ENCODE measurements around the gene IFT27. TPM values are rescaled to one million over a fixed set of nuclear protein-coding genes. Genes with fewer than 3 reads are reported as not detected.

Gene IFT27
- total RNA-seq, 1 donor from 2014 or later, result 32.7 TPM

- H3K27ac Mint-ChIP-seq, result no peak overlapping the region
- intact Hi-C loops (cut with micrococcal nuclease), result no loop called here
- H3K4me3 Mint-ChIP-seq, result no peak overlapping the region
- DNase-seq (no peak), ATAC-seq (ENCODE audit: low read depth) (no peak)
- ChIA-PET POLR2A (no interaction called here), CTCF (no interaction called here)
- no peaks in the 10 kb centered on the region for H3K9me3 Mint-ChIP-seq
- TF ChIP-seq CTCF (IDR thresholded peaks at IDR 0.05), result no peak
- peaks cover 35% of the 10 kb centered on the region for H3K27me3 Mint-ChIP-seq
- H3K36me3 Mint-ChIP-seq (ENCODE audit: low read depth), result no peaks in the 10 kb centered on the region
- no peaks in the 10 kb centered on the region for H3K4me1 Mint-ChIP-seq
Measured at GRCh38 chr22:36724836-36725235, 51.1 kb downstream of the IFT27 start.

- DNase-seq, result no peak
- TF ChIP-seq CTCF (IDR thresholded peaks at IDR 0.05), result no peak
- H3K4me3 Mint-ChIP-seq, result no peak overlapping the region
- POLR2A ChIA-PET, result no interaction called here
- intact Hi-C loops (cut with micrococcal nuclease), result no loop called here
- peaks cover 47% of the 10 kb centered on the region for H3K27me3 Mint-ChIP-seq
- no peak for ATAC-seq (ENCODE audit: low read depth)
- no peaks in the 10 kb centered on the region for H3K4me1 Mint-ChIP-seq
- no peak overlapping the region for H3K27ac Mint-ChIP-seq
- no peaks in the 10 kb centered on the region for H3K9me3 Mint-ChIP-seq
- no peaks in the 10 kb centered on the region for H3K36me3 Mint-ChIP-seq (ENCODE audit: low read depth)
- CTCF ChIA-PET, result no interaction called here
Measured at GRCh38 chr22:36722055-36722454, 53.9 kb downstream of the IFT27 start.

GRCh38 chr22:36715647-36716046 lies 60.3 kb downstream of the IFT27 start:
- CTCF ChIA-PET, result no interaction called here
- no peak for TF ChIP-seq CTCF (IDR thresholded peaks at IDR 0.05)
- no peak overlapping the region for H3K27ac Mint-ChIP-seq
- no peaks in the 10 kb centered on the region for H3K4me1 Mint-ChIP-seq
- ATAC-seq (ENCODE audit: low read depth) (no peak), DNase-seq (no peak)
- no peaks in the 10 kb centered on the region for H3K36me3 Mint-ChIP-seq (ENCODE audit: low read depth)
- intact Hi-C loops (cut with micrococcal nuclease), result no loop called here
- no peaks in the 10 kb centered on the region for H3K9me3 Mint-ChIP-seq
- POLR2A ChIA-PET, result no interaction called here
- H3K4me3 Mint-ChIP-seq, result no peak overlapping the region
- H3K27me3 Mint-ChIP-seq, result peaks cover 24% of the 10 kb centered on the region

- ChIA-PET CTCF (no interaction called here), POLR2A (no interaction called here)
- Mint-ChIP-seq H3K27ac (no peak overlapping the region), H3K9me3 (no peaks in the 10 kb centered on the region), H3K4me3 (no peak overlapping the region), H3K4me1 (no peaks in the 10 kb centered on the region), H3K27me3 (peaks cover 20% of the 10 kb centered on the region), H3K36me3 (ENCODE audit: low read depth) (no peaks in the 10 kb centered on the region)
- no peak for ATAC-seq (ENCODE audit: low read depth)
- no peak for TF ChIP-seq CTCF (IDR thresholded peaks at IDR 0.05)
- intact Hi-C loops (cut with micrococcal nuclease), result no loop called here
- DNase-seq, result no peak
Measured at GRCh38 chr22:36714110-36714509, 61.8 kb downstream of the IFT27 start.

- no peak for TF ChIP-seq CTCF (IDR thresholded peaks at IDR 0.05)
- Mint-ChIP-seq H3K4me3 (no peak overlapping the region), H3K27me3 (peaks cover 15% of the 10 kb centered on the region), H3K27ac (no peak overlapping the region), H3K36me3 (ENCODE audit: low read depth) (no peaks in the 10 kb centered on the region), H3K4me1 (no peaks in the 10 kb centered on the region), H3K9me3 (no peaks in the 10 kb centered on the region)
- ATAC-seq (ENCODE audit: low read depth) (no peak), DNase-seq (no peak)
- intact Hi-C loops (cut with micrococcal nuclease), result no loop called here
- POLR2A ChIA-PET, result no interaction called here
- CTCF ChIA-PET, result no interaction called here
Measured at GRCh38 chr22:36713436-36713835, 62.5 kb downstream of the IFT27 start.

Other genes starting within 250 kb of the IFT27 start
- 285 and 301 TPM in 2 replicates for gene EIF3D, start 247.0 kb downstream of the IFT27 start, total RNA-seq
- not detected in 2 replicates for gene CACNG2, start 72.4 kb downstream of the IFT27 start, total RNA-seq
- gene PVALB, start 40.9 kb upstream of the IFT27 start, total RNA-seq, result not detected in 2 replicates
- 120 and 121 TPM in 2 replicates for gene NCF4, start 84.9 kb upstream of the IFT27 start, total RNA-seq
- 141 and 152 TPM in 2 replicates for gene CSF2RB, start 137.5 kb upstream of the IFT27 start, total RNA-seq
- 7.2 TPM in 2 replicates for gene TST, start 243.3 kb upstream of the IFT27 start, total RNA-seq
- gene MPST, start 243.6 kb upstream of the IFT27 start, total RNA-seq, result 15.6 and 17.7 TPM in 2 replicates

Measured in activated B cell treated with CpG ODN at 0.5 μM for 24 hours (primary cell).